HG03354 (cell line): Measurements from ENCODE around the gene AHCYL1.
A peak's percentile ranks its signal among the peaks of the same experiment; 100 is the strongest.

ENCODE experiments used
- ATAC-seq: cut with Tn5 transposase; IDR thresholded peaks from one replicate; pipeline ENCODE4 v1.9.1; 2021; ENCODE audit warnings: mild to moderate bottlenecking; ENCODE audit not compliant: unreplicated experiment, poor library complexity, severe bottlenecking

Gene AHCYL1

DNA sequence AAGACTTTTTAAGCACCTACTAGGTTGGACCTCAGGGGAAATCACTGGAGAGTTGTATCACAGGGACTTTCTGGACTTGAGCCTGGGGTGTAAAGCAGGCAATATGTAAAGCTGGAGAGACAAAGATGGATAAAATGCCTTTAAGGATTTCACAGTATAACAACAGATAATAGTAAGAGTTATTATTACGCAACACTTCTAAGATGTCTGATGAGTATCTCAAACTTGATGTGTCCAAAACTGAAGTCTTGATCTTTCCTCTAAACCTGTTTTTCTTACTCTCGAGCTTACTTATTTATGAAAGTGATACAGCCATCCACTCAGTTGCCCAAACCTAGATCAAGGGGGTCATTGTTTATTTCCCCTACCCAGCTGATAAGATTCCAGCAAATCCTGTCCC is 47.8 kb downstream of the AHCYL1 start:
- ATAC-seq: no peak

DNA sequence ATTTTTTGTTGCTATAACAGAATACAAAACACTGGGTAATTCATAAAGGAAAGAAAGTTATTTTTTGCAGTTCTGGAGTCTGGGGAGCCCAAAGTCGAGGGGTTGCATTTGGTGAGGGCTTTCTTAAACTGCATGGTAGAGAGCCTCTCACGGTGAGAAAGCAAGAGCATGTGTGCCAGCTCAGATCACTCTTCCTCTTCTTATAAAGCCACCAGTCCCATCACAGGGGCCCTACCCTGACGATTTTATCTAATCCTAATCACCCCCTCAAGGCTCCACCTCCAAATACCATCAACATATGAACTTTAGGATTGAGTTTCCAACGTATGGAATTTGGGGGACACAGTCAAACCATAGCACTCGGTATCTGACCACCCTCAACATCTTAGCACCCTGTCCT is 48.9 kb downstream of the AHCYL1 start:
- ATAC-seq: no peak

DNA sequence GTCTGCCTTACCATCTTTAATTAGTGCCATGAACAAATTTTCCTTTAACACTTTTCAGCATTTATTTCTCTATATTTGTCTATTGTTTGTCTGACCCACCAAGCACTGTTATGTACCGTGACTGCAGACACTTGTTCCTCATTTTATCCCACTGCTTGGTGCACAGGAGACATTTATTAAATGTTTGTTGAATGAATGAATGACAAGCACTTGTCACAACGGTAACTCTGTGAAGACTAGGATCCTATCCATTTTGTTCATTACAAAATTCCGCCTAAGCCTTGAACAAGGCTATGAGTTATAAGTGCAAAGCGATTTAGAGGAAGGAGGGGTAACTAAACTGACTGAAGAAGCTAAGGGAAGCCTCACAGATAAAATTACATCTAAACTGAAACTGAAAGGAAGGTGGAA is 49.5 kb downstream of the AHCYL1 start:
- ATAC-seq: no peak

DNA sequence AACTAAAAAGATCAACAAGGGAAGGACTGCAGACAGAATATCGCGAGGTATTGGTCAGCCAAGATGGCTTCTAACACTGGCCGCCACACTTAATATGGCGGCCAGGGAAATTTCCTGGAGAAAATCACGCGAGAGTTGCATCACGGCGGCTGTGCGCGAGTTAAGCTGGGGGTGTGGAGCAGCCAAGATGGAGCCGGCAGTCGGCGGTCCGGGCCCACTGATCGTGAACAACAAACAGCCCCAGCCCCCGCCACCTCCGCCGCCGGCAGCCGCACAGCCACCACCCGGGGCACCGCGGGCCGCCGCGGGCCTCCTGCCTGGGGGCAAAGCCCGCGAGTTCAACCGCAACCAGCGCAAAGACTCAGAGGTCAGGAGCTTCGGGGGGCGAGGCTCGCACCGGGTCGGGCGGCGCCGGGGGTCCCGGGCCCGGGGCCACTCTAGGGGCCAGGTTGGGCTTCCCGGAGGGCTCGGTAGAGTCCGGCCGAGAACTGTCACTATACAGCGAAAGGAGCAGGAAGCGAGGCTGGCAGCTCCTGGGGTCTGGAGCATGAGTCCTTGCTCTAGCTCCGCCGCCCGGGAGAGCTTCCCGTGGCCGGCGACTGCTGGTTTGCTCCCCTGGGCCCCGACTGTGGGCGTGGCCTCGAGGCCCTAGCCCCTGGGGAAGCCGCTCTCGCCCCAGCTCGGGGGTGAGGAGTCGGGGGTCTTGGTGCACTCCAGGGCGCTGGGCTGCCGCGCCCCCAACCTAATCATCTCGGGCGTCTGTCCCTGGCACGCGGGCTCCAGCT is 50.1 kb downstream of the AHCYL1 start, which contains the start of gene STRIP1:
Gene STRIP1, plus strand, starts transcription at position 174 of the 785 bp plus-strand sequence. Its CDS starts 14 bp downstream, at position 188.
- ATAC-seq: peak; percentile 91

DNA sequence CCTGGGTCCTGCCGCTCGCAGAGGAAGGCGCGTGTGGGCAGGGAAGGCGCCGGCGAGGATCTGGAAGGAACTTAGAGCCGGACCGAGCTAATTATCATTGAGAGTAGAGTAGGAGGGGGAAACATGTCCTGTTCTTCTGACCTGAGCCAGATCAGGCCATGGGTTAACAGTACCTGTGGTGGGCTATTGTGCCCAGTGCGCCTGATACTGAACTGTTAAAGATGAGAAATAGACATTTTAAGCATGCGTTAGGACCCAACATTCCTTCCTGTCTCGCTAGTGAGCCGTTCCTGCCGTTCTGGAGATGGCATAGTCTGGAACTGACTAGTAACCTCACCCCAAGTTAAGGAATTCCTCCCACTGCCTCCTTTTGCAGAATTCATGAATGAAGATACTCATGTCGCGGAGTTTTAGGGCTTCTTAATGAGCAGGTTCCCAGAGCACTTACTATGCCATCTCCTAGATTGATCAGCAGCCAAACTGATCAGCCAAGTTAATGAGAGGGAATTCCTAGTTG is 50.7 kb downstream of the AHCYL1 start:
- ATAC-seq: peak; percentile 23

DNA sequence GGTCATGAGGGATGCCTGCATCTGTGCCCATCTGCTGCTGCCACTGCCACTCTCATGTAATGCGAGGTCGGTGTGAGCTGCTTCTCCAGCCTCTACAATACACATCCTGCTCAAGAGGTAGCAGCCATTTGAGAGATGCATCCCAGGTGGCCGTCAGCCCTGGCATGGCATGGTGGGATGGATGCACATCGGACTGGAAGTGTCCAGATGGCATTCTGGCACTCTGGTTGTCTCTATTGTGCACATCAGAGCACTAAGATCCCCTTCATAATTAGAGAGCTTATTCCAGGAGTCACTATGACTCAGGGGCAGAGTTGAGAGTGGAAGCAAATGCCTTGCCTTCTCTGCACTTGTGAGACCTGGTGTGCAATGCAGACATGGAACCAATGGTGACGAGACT is 53.7 kb downstream of the AHCYL1 start:
- ATAC-seq: no peak

DNA sequence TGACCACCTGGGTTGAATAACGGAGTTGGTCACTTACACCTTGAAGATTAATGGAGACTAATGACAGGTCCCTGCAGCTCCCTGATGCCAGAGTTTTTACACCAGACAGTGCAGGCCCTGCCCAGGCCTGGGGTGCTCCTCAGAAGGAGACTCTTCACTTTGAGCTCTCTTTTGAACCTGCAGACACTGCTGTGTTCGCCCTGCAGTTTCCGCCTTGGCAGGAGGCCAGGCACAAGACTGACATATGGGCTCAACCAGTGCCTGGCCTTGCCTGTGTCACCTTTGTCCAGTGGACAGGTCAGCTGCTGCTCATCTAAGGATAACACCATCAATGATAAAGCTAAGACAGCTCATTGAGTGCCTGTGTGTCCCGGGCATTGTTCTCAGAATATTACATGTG is 55.1 kb downstream of the AHCYL1 start:
- ATAC-seq: no peak

DNA sequence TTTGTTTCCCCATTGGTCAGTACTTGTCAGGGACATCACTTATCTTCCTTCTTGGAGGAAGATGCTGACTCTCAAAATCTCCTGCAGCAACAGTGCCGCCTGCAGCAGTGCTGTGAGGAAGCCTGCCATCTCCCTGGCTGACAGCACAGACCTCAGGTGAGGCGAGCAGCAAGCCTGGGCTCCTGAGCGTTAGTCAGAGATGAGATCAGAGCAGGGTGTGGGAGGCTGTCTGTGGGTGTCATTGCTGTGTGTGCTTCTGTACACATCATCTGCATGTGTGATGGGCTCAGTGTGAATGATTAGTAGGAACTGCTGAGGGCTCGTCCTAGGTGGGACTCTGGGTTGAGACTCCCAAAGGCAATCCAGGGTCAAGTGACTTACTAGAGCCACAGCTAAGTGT is 56.0 kb downstream of the AHCYL1 start:
- ATAC-seq: no peak

DNA sequence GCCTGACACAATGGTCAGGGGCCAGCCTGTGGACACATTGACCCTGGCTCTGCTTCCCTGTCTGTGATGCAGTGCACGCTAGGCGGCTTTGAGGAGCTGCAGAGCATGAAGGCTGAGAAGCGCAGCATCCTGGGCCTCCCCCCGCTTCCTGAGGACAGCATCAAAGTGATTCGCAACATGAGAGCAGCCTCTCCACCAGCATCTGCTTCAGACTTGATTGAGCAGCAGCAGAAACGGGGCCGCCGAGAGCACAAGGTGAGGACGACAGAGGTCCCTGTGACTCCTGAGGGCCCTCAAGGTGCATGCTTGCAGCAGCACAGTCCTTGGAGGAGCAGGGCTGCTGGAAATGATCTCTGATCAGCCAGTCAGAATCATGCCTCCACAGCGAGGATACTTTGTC is 58.5 kb downstream of the AHCYL1 start:
- no peak for ATAC-seq

DNA sequence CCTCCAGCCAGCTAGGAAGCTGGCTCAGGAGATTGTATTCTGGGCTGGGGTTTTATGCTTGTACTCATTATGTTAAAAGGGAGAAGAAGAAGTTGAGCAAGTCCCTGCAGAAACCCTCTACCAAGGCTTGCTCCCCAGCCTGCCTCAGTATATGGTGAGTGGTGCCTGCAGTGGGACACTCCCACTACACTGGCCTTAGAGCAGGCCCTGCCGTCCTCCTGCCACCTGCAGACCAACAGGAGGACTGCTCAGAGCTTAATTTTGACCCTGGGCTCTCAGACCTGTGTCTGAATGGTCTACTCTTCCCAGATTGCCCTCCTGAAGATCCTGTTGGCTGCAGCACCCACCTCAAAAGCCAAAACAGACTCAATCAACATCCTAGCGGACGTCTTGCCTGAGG is 62.9 kb downstream of the AHCYL1 start:
- no peak for ATAC-seq

DNA sequence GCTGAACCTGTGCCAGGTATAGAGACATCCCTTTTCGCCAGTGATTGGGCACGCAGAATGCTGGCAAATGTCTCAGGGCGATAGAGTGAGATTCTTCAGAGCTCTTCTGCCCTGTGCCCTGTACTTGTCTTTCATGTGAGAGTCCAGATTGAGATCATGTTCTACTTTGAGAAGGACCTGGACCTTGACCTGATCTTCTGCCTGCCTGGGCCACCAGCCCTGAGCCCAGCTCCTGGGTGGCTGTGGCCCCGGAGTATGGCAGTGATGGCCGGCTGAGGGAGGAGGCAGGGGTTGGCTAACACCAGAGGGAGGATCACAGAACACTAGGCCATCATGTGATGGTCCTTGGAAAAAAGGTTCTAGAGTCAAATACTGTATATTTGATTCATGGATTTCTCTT is 63.7 kb downstream of the AHCYL1 start:
- ATAC-seq: no peak

DNA sequence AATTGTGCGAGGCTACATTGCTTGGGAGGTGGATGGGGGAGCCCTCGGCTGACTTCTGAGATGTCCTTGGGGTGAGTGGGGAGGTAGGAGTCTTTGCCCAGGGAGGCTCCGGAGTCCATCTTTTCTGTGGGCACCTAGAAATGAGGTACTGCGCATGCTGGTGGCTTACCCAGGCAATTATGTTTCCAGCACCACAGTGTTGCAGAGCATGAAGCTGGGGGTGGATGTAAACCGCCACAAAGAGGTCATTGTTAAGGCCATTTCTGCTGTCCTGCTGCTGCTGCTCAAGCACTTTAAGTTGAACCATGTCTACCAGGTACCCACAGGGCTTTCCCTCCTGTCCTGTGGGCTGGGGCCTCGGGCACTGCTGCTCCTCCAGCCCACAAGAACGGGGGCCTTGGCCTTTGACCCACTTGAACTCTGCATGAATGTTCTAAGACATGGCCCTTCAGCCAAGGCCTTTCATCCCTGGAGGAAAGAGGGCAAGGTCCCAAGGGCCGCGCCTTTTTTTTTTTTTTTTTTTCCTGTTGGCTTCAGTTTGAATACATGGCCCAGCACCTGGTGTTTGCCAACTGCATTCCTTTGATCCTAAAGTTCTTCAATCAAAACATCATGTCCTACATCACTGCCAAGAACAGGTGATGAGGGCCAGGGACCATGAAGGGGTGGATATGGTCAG is 64.5 kb downstream of the AHCYL1 start:
- no peak for ATAC-seq

DNA sequence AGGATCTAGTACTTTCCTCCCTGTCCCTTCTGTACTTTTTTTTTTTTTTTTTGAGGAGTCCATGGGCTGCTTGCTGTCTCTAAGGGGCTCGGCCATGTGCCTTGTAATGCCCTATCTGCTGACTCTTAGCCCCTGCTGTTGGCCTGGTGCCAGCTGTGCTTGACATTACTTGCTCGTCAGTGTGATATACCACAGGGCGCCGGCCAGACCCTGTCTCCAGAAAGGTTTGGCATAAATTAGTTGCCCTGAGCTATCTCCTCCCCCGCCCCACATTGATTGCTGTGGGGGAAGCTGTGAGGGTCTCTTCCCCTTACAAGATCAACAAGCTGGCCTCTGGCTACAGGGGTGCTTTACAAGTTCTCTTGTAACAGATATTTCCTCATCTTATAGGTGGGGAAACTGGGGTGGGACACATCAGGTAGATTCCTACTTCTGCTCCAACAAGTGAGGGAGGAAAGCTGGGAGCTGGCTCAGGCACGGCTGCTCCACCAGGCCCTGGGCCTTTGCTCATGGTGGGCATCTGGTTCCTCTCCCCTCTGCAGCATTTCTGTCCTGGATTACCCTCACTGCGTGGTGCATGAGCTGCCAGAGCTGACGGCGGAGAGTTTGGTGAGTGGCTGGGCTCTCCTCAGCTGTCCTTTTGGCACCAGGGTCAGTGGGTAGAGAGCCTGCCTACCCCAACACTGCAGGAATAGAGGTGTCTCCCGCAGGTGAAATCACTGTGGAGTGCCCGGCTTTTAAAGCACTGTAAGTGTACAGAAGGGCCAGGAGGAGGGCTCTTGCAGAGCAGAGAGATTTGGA is 65.4 kb downstream of the AHCYL1 start:
- ATAC-seq: no peak

DNA sequence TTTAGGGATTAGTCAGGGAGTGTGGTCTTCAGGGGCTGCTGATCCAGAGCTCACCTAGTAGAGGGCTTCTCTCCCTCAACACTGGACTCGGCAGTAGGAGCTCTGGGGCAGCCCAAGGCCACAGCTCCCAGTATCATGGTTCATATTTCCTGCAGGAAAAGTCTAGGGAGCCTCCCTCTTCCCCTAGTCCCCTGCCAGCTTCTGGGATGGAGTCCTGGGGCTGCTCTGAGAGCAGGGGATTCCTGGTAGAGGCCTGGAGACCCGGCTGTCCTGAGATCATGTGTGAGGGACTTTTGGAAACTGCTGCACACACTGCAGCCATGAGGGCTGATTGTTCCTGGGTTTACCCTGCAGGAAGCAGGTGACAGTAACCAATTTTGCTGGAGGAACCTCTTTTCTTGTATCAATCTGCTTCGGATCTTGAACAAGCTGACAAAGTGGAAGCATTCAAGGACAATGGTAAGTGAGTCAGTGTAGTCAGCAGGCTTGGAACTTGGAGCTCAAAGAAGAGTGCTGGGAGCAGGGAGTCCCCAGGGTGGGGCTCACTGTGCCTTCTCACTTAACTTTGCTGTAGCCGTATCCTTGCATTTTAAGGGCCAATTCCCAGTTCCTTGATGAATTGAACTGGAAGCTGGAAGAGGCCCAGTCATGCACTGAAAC is 66.2 kb downstream of the AHCYL1 start:
- no peak for ATAC-seq

DNA sequence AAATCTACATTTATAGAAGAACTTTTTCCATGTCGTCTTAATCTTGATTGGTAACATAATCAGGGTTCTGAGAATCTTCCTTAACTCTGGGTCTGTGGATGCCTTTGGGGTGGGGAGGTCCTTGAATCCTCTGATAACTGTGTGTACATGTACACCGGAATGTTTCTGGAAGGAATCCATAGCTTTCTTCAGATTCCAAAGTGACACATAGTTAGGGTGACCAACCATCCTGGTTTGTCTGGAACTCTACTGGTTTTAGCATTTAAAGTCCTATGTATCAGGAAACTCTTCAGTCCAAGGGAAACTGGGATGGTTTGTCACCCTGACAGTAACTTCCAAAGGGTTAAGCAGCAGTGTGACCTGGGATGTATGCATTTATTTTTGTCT is 66.7 kb downstream of the AHCYL1 start:
- ATAC-seq: no peak

DNA sequence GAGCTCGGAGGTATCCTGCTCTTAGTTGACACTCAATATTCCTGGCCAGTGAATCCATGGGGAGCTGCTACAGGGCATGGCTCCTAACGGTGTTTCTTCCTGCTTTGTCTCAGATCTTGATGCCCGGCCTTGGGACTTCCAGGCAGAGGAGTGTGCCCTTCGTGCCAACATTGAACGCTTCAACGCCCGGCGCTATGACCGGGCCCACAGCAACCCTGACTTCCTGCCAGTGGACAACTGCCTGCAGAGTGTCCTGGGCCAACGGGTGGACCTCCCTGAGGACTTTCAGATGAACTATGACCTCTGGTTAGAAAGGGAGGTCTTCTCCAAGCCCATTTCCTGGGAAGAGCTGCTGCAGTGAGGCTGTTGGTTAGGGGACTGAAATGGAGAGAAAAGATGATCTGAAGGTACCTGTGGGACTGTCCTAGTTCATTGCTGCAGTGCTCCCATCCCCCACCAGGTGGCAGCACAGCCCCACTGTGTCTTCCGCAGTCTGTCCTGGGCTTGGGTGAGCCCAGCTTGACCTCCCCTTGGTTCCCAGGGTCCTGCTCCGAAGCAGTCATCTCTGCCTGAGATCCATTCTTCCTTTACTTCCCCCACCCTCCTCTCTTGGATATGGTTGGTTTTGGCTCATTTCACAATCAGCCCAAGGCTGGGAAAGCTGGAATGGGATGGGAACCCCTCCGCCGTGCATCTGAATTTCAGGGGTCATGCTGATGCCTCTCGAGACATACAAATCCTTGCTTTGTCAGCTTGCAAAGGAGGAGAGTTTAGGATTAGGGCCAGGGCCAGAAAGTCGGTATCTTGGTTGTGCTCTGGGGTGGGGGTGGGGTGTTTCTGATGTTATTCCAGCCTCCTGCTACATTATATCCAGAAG is 69.2 kb downstream of the AHCYL1 start:
- no peak for ATAC-seq

DNA sequence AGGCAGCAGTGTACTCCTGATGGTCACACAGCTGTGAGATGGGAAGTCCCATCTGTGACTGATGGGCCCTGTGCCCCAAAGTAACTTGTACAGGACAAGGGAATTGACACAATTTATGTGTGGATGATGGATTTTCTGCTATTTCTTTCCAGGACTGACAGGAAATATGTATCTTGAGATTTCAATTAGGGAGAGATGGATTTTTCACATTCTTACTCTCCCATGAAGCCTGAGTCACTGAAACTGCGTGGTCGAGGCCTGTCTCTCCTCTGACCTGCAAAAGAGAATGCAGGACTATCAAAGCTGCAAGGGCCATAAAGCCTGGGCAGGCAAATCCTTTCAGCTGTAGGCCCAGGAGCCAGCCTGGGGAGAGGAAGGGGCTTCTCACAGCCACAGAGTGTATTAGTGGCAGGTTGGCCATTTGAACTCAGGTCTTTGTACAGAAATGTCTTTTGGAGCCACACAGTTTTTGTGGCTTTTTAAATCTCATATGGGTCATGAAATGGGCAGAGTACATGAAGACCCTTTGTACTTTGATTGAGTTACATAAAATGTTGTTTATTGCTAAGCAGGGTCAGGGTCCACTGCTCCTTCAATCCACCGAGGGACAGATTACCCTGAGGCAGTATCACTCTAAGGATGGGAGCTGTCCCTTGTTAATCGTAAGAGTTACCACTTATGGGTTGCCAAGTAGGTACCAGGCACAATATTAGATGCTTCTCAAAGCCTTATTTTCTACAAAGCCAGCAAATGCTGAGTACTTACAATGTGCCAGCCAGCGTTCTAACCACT is 71.1 kb downstream of the AHCYL1 start:
- ATAC-seq: no peak

DNA sequence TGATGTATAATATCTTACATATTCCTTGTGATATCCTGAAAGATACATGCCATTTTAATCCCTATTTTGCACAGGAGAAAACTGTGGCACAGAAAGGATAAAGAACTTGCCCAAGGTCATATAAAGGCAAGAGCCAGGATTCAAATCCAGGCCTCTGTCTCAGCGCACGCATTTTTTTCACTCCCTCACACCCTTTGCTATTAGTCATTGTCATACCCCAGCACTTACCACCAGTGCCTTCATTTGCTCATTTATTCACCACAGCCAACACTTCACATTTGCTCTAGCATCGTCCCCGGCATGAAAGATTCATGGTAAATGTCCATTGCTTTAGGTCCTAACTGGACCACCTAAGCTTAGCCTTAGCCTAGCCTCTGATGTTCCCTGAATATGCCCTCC is 71.7 kb downstream of the AHCYL1 start:
- no peak for ATAC-seq
